COR-L47 (cell line): ENCODE measurements around the gene ARMC6.
"Not testable (repeated sequence)": the region's sequence is repeated elsewhere in the genome, so short reads cannot be mapped to it uniquely, and the experiment has no call there.

Experiments used
- DNase-seq: peaks from one replicate; lab custom pipeline; 2025; lab: John Stamatoyannopoulos, UW

The ARMC6 gene

DNA sequence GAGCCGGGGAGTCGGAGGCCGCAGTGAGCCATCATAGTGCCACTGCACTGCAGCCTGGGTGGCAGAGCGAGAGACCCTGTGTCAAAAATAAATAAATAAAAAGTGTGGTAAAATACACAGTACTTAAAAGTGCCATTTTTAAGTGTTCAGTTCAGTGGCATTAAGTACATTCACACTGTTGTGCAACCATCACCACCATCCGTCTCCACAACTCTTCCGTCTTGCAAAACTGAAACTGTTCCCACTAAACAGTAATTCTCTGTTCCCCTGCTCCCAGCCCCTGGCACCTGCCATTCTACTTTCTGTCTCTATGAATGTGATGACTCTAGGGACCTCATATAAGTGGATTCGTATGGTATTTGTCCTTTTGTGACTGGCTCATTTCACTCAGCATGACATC is 43.7 kb downstream of the ARMC6 start:
- DNase-seq: no peak

DNA sequence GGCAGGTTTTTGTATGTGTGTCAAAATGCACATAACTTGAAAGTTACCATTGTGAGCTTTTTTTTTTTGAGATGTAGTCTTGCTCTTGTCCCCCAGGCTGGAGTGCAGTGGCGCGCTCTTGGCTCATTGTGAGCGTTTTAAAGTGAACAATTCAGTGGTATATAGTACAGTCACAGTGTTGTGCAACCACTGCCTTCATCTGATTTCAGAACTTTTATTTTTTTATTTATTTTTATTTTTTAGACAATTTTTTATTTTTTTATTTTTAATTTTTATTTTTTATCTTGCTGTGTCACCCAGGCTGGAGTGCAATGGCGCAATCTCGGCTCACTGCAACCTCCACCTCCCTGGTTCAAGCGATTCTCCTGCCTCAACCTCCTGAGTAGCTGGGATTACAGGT is 45.4 kb downstream of the ARMC6 start:
- no peak for DNase-seq

DNA sequence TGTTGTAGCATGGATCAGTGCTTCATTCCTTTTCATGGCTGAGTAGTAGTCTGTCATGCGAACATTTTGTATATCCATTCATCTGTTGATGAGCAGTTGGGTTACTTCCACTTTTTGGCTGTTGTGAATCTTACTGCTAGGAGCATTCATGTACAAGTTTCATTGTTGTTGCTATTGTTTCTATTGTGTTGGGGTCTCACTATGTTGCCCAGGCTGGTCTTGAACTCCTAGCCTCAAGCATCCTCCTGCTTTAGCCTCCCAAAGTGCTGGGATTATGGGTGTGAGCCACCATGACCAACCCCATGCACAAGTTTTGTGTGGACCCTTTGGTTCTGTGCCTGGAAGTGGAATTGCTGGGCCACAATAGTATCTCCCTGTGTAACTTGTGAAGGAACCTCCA is 46.2 kb downstream of the ARMC6 start:
- DNase-seq: no peak

DNA sequence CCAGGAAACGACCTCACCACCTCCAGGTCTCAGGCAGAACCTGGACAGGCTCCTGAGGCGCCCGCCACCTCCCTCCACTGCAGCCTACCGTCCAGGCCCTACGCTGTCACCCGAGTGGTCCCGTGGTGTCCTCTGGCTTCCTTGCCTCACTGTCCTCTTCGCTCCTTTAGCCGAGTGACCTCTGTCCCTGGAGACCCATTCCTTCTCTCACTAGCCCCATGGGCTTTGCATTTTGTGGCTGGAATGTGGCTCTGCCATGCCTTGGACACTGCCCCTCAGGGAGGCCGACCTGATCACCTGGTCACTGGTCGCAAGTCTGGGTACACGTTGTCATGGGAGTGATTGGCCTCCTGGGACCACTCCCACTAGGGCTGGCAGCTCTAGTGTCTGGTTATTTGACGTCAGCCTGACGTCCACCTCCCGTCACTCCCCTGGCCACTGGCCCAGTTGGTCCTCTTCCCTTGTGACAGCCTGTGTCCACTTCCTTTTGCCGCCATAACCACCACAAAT is 48.3 kb downstream of the ARMC6 start:
- DNase-seq: no peak

DNA sequence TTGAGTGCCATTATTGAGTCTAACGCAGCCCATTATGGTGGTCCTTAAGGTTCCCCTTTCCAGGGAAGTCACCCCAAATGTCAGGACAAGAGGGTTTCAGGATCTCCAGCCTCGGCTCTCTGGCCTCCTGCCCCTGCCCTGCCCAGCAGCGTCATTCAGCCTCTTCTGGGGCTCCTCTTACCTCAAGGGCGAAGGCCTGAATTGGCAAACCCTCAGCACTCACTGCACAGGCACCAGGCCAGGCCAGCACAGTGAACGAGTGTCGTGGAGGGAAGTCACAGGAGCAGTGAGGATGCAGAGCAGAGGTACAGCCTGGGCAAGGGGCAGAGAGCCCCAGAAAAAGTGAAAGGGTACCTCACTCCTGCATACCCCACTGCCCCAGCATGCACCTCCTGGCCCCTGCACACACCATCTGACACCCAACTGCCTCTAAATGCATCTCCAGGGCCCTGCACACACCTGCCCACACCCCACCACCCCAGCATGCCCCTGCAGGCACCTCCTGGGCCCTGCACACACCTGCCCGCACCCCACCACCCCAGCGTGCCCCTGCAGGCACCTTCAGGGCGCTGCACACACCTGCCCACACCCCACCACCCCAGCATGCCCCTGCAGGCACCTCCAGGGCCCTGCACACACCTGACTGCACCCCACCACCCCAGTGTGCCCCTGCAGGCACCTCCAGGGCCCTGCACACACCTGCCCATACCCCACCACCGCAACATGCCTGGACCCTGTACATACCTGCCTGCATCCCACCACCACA is 50.2 kb downstream of the ARMC6 start:
- no peak for DNase-seq

DNA sequence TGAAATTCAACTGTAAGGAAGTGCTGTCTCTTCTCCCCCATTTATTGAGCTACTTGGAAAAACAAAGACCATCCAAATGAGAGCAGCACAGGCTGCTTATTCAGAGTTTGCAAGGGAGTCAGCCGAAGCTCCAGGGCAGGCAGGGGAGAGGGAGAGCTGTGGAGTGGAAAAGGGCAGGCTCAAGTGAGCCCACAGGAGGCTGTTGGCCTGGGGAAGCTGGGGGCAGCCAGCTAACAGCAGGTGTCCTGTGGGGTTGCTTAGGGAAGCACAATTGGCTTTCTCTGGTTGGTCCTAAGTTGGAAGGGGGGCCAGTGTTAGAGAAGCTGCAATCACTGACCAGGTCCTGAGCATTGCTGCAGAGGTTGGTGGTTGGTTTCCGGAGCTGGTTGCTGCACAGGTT is 54.3 kb downstream of the ARMC6 start:
- DNase-seq: no peak

DNA sequence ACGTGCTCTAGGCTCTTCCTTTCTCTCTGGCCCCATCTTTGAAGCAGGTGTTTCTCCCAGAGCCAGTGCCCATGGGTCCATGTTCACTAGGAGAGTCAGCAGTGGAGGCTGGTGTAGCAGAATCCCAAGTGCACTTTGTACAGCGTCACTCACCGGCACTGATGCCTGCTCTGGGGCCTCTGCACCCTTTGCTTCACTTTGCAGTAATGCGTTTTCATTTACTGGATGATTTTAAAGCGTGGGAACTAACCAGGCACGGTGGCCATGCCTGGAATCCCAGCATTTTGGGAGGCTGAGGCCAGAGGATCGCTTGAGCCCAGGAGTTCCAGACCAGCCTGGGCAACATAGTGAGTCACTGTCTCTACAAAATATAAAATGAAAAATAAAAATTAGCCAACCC is 61.1 kb downstream of the ARMC6 start:
- no peak for DNase-seq

DNA sequence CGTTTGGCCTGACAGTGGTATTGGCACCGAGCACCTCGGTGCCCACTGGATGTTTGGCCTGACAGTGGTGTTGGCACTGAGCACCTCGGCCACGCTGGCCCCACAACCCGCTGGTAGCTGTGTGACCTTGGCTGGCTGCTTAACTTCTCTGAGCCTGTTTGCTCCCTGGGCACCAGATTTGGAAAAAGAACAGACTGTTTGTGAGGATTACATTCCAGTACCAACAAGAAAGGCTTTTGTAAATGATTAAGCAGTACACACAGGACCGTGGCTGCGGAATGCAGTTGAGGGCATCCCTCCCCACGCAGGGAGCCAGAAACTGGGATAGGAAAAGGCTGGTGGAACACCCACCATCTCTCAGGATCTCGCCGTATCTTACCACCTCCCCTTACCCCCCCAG is 62.3 kb downstream of the ARMC6 start:
- DNase-seq: no peak

DNA sequence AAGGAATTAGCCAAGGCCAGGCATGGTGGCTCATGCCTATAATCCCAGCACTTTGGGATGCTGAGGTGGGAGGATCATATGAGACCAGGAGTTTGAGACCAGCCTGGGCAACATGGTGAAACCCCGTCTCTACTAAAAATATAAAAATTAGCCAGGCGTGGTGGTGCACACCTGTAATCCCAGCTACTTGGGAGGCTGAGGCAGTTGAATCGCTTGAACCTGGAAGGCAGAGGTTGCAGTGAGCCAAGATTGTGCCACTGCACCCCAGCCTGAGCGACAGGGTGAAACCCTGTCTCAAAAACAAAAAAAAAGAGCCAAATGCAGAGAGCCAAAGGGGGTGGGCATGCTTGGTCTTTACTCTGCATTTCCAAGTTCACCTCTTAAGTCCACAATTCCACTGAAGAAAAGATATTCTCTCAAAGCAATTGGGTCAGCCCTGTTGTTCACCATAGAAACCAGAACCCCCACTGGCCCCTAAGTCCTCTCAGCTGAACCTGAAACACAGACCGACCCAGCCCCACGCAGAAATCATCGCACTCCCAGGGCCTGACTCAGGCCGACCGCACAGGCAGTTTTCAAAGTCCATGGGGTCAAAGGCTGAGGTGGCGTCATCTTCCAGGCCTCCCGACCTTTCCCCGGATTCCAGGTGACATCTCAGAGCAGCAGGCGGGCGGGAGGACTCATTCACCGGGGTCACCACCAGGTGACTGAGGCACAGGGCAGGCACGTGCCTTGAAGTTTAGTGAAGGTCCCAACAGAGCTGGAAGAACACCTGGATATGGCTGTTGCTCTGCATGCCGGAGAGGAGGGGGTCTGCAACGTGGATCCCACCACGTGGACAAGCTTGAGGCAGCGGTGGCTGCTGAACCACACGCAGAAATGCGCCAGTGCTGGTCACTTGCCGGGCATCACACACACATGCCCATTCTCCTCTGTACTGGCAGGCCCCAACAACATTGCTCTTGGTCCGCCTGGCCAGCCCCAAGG is 63.5 kb downstream of the ARMC6 start:
- DNase-seq: no peak

DNA sequence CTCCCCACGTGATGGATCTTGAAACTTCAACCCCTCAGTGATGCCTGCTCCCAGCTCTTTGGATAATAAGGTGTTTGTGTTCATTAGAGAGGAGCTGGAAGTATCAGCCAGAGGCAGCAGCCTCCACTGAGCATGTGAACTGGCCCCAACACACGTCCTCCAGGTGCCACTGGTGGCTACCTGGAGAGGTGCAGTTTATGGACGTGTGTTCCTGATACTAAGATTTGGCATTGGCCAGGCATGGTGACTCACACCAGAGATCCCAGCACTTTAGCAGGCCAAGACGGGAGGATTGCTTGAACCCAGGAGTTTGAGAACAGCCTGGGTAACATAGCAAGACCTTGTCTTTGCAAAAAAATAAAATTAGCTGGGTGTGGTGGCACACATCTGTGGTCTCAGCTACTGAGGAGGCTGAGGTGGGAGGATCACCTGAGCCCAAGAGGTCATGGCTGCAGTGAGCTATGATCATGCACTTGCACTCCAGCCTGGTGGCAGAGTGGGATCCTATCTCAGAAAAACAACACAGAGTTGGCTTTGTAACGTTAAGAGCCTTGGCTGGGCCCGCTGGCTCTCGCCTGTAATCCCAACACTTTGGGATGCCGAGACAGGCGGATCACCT is 64.8 kb downstream of the ARMC6 start:
- no peak for DNase-seq

DNA sequence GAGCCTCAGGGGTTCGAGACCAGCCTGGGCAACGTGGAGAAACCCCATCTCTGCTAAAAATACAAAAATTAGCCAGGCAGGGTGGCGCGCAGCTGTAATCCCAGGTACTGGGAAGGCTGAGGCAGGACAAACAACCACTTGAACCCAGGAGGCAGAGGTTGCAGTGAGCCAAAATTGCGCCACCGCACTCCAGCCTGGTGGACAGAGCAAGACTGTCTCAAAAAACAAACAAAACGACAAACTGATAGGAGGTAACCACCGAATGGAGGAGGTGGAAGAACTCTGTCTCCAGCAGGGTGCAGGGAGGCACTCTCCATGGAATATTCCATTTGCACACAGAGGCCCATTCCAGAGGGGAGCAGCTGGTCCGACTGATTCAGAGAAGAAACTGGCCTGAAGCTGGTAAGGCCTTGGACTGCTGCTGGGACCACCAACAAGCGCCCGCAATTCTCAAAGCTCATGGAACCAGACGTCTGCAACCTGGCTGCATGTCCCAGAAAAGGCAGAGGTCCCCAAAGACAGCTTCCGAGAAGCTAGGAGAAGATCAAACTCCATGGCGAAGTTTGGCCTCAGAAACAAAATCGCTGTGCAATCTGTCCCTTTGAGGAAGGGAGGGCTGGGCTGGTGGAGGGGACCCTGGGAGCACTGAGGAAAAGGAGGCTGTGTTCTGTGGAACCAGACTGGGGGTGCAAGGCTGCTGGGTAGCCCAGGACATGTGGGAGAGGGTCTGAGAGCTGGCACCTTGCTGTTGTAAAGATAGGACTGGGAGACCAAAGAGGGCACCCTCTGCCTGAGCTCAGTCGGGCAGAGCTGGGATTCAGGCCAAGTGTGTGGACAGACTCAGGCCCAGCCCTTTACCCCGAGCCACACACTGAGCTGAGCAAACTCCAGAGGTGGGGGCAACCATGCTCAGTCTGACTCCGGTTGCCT is 65.6 kb downstream of the ARMC6 start:
- DNase-seq: no peak

DNA sequence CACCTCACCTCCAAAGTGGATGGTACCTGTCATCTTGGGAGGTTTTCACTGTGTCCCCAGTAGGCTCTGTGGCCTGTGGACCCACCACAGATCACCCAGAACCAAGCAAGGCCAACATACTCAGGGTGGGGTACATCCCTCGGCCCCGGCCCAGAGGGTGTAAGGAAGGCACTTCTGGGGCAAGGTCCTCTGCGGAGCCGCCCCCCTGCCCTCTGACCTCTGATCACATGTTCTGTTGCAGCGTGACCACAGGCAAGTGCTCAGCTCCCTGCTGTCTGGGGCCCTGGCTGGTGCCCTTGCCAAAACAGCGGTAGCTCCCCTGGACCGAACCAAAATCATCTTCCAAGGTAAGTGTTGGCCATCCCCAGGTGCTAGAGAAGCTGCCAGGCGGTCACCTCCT is 68.1 kb downstream of the ARMC6 start:
- DNase-seq: no peak

DNA sequence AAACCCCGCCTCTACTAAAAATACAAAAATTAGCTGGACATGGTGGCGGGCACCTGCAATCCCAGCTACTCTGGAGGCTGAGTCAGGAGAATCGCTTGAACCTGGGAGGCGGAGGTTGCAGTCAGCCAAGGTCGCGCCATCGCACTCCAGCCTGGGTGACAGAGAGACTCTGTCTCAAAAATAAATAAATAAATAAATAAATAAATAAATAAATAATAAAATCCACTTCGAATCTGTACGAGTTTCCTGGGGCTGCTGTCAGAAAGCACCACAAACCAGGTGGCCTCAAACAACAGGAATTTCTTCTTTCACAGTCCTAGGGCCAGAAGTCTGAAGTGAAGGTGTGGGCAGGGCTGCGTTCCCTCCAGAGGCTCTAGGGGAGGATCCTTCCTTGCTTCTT is 69.2 kb downstream of the ARMC6 start:
- not testable (repeated sequence) for DNase-seq

DNA sequence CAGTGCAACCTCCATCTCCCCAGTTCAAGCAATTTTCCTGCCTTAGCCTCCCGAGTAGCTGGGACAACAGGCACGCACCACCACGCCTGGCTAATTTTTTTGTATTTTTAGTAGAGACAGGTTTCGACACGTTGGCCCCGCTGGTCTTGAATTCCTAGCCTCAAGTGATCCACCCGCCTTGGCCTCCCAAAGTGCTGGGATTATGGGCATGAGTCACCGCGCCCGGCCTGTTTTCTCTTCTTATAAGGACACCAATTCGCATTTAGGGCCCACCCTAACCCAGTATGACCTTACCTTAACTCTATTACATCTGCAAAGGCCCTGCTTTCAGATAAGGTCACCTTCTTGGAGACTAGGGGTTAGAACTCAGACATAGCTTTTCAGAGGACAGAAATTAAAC is 69.8 kb downstream of the ARMC6 start:
- no peak for DNase-seq

DNA sequence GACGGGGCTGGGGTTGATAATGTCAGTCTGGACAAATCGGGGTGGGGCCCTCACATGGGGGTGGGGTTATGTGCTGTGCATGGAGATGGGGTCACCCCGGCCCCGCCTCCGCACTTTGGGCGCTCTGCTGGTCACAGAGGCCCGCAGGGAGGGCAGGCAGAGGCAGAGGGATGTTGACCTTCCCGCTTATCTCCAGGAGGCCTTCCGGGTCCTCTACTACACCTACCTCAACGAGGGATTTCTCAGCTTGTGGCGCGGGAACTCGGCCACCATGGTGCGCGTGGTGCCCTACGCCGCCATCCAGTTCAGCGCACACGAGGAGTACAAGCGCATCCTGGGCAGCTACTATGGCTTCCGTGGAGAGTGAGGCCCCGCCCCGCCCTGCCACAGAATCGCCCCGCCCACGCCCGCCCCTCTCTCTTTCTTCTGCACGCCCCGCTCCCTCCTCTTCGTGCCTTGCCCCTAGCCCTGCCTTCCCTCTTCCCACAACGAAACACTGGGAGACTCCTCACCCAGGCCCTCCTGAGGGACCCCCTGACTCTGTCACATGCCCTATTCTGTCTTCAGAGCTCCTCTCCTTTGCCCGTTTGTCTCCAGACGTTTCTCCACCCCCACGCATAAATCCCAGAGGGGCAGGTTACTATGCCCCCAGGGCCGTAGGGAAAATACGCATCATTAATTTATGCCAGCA is 72.1 kb downstream of the ARMC6 start:
- DNase-seq: no peak

DNA sequence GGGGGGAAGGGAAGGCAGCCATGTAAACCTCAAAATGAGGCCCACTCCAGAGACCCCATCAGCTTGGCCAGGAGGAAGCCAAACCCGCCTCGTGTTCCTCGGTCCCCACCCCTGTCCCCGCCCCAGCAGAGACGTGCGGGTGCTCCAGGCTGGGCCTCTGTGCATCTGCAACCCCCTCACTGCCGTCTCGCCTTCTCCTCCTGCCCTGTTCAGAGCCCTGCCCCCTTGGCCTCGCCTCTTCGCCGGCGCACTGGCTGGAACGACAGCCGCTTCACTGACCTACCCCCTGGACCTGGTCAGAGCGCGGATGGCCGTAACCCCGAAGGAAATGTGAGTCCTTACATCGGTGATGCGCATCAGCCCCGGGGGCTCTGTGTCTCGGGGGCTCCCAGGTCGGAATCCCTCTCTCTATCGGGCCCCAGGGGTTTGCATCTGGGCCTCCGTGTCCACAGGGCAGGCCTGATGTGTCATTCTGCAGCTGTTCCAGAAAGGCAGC is 72.7 kb downstream of the ARMC6 start:
- DNase-seq: no peak

DNA sequence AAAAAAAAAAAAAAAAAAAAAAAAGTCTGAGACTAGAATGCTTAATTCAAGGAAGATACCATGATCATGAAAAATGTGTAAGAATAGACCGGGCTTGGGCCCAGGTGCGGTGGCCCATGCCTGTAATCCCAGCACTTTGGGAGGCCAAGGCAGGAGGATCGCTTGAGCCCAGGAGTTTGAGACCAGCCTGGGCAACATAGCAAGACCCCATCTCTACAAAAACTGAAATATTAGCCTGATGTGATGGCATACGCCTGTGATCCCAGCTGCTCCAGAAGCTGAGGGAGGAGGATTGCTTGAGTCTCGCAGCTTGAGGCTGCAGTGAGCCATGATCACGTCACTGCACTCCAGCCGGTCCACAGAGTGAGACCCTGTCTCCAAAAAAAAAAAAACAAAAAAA is 73.5 kb downstream of the ARMC6 start:
- not testable (repeated sequence) for DNase-seq

DNA sequence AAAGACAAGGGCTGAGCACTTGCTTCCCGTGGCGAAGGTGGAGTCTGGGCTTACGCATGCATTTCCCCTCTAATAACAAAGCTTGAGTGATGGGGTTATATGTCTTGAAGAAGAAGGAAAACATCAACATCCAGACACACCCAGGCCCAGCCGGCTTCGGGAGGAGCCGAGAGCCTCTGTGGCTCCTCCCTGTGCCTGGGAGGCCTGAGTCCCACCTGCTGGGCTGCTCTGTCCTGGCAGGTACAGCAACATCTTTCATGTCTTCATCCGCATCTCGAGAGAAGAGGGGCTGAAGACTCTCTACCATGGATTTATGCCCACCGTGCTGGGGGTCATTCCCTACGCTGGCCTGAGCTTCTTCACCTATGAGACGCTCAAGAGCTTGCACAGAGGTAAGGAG is 74.3 kb downstream of the ARMC6 start:
- DNase-seq: no peak
